ENCODE results near the gene TAF1B.
A peak's percentile ranks its signal among the peaks of the same experiment; 100 is the strongest.

The TAF1B gene

DNA sequence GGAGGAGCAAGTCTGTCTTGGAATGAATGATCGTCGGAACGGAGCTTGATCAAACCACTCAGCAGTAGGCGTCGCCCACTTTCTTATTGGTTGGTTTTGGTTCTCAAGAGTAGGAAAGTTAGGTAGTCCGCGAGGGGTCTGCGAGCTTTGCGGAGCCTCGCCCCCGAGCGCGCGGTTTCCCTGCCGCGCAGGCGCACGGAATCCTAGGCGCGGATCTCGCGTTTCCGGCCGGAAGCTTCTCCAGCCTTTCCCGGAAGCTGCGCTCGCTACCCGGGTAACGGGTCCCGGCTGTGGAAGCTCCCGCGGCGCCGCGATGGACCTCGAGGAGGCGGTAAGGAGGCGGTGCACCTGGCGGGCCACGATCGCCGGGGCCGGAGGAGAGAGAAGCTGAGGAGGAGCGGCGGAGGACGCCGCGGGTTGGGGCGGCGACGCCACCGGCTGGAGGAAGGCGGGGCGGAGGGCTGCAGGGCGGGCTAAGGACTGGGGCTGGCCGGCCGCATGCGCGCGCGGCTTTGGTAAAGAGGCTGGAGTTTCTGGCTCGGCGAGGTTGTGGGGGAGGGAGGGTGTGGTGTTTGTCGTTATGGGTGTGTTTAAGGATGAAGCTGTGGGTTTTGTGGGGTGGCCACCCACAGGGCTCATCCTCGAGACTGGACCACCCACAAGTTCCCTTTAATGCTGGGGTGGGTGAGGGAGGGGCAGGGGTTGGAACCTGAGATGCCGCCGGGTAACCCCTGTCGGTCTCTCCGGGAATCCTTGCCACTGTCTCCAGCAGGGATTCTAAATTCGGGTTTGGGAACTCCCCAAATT, at the start of gene TAF1B:
Gene TAF1B, plus strand, starts transcription at position 246 of the 807 bp plus-strand sequence. Its CDS starts 68 bp downstream, at position 314.
- DNase-seq, result peak; percentile 87

DNA sequence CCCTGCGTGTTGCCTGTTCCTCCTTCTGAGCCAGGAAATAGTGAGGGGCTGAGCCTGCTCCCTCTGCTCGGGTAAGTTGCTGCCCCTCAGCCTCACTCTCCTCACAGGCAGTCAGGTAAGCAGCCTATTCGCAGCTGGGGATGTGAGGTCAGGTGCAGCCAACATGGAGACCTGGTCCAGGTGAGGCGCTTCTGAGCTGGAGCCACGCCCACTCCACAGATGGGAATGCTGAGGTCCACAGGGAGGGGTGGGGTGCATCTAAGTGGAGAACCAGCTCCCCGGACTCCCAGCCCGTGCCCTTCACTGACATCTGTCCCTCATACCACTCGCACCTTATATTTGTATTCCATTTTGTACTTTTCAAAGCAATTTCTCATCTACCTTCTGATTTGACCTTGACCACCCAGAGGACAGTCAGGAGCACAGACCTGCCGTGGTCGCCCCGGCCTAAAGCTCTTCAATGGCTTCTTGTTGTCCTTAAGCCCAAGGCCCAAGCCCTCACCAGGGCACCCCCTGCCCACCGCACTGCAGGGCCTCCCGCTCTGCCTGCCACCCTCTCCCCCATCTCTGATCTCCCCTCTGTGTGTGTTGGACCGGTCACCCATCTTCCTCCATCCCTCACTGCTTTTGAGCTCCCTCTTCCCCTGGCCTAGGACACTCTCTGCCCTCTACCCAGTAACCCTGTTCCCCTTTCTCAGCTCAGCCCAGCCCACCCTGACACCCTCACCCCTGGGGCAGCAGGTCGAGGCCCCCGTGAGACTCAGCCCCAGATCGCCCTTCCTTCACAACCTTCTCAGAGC, 49.2 kb upstream of the TAF1B start:
- no peak for DNase-seq

DNA sequence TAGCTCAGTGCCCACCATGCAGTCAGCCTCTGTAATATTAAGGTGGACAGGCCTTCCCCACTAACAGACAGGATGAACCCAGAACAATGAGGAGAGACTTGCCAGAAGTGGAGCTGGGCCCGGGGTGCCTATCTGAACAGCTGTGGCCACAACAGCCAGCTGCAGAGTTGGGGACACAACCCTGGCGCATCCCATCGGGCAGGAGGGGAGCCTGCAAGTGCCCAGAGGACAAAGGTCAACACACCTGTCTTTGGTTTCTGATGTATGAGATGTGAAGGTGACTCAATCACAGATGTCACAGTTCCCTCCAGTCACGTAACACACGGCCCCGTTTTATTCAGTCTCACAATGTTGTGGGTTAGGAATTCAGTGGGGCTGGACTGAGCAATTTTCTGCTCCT, 48.2 kb upstream of the TAF1B start:
- DNase-seq, result no peak

DNA sequence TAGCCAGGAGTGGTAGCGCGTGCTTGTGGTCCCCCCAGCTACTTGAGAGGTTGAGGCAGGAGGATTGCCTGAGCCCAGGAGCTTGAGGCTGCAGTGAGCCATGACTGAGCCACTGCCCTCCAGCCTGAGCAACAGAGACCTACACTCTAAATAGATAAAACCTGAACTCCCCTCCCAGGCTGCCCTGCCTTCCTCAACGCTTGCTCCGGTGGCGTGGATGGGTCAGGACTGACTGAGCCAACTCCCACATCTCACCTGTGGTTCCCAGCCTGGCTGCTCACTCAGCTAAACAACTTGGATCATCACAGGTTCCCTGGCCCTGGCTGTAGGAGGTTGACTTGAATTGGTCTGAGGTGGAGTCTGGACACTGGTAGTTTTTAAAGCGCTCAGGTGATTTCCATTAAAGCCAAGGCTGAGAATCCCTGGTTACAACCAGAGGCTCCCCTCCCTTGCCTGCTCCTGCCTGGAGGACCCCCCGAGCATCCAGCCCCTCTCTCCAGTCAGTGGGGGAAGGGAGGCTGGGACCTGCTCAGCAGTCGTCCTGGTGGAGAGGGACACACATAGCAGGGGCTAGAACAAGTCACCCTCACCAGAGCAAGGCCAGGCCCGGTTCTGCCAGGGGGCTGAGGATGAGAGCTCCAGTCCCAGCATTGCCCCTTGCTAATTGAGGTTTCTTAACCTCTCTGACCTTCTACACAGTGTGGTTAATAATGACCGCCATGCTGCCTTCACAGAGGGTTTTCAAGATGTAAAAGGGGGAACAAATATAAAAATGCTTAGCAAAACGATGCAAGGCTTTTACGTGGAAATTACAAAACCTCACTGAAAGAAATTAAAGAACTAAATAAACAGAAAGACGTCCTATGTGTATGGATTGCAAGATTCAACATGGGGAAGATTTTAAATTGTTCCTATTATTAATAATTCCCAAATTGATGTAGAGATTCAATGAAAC, 46.9 kb upstream of the TAF1B start:
- no peak for DNase-seq

DNA sequence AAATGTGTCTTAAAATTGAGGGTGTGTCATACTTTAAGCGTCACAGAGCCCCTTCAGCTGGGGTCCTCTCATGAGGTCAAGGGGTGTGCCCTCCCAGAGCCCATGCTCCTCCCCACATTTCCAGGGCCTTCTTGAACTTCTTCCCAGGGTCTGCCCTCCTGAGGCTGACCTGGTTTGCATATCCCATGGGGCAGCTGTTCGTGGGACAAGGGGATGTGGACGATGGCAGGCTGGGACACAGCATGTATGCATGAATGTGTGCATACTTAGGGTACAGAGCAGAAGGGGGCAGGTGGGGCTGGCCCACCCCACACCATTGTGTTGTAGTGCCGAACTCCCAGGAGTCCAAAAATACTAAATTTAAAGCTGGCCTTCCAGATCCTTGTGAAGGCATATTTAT, 46.2 kb upstream of the TAF1B start:
- DNase-seq, result no peak

DNA sequence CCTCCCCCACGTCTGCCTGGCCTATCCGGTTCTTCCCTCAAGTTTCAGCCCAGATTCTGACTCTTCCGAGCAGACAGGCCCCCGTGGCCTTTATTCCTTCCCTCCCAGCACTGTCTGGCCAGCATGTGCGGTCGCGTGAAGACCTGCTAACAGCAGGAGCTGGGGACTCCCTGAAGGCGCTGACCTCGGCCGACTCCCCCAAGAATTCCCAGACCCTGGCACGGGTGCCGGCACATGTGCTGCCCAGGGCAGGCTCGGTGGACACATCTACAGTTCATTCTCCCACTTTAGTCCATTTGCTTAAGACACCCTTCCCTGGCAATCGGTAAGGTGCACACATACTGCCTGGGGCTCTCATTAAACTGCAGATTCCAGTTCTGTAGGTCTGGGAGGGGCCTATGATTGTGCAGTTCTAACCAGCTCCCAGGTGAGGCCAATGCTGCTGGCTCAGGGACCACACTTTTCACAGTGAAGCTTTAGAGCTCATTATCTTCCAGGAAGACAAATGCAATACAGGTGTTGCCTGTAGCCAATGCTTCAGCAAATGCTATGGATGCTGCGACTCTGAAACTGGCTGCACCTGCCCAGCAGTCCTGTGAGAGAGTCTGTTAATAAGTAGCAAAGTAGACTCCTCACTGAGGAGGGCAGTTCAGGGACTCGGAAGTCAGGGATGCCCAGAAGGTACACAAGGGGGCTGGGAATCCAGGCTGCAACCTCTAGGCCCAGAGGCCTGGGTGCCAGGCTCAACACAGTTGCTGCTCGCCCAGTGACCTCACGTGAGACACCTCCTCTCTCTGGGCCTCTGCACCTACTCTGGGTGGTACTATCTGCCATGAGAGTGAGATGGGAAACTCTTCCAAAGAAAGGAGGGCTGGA, 45.4 kb upstream of the TAF1B start:
- DNase-seq, result no peak

DNA sequence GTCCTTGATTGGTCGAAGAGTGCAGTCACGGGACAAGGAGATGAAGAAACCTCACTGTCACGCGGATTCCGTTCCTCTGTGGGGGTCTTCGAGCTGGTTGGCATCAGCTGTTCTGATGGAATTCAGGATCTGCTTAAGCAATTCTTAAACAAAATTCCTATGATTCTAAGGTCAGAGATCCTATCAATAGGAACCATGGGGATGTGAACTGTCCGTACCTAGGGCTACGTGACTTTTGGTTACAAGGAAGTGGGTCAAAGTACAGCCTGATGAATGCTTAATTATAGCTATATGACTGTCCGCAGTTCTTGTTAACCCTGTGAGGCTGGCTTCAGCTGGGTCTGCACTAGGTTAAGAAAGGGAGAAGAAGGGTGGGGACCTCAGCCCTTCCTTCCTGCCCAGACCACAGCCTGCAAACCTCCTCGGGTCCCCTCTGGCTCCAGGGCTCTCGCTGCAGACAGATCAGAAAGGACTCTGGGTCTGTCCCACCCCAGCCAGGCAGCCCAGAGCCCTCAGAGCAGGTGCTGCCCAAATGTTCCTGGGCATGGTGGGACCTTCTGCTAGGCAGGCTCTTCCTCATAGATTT, 44.2 kb upstream of the TAF1B start:
- DNase-seq, result no peak

DNA sequence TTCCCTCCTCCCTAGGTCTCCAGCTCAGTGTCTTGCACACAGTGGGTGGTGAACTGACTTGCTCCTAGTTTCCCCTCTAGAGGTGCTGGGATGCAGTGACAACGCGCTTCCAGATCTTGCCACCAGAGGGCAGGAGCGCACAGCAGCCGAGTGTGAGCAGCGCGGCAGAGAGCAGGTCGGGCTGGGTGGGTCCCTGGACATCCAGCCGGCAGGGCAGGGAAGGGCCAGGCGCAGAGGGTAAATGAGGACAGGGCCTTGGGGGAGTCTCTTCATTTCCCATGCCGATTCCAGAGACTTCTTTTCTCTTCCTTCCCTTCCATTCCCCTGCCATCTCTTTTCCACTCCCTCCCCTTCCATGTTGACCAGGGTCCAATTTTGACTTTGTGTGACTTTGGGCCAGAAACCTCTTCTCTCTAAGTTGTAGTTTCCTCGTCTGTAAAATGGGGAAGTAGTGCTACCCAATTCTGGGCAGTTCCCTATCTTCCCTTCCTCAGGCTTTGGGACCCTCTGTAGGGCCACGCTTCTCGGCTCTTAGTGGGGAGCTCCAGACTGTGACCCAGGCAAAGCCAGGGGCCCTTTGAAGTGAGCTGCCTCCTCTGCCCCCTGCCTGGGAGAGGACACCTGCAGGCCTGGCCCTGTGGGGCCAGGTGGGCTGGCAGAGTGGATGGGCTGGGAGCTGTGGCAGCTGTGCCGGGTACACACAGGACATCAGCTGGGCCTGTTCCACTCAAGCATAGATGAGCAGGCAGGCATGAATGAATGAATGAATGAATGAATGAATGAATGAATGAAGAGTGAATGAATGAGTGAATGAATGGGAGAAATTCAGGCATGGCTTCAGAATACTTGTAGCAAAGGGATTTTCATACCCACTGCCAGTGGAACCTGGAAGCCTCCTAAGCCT, 43.3 kb upstream of the TAF1B start:
- DNase-seq, result peak; percentile 31

DNA sequence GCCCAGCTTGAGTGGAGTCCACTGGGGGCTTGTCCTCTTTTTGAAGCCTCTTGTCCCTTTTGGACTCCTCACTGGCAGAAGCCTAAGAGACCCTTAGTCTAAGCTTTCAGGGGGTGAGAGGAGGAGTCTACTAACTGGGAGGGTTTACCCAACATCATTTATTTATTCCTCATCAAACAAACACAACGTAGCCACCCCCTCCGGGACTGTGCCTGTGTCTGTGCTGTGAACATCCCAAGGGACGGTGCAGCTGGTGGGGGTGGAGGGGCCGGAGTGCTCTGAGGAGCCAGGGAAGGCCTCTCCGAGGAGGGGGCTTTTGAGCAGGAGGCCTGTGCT, 42.7 kb upstream of the TAF1B start:
- DNase-seq, result no peak

DNA sequence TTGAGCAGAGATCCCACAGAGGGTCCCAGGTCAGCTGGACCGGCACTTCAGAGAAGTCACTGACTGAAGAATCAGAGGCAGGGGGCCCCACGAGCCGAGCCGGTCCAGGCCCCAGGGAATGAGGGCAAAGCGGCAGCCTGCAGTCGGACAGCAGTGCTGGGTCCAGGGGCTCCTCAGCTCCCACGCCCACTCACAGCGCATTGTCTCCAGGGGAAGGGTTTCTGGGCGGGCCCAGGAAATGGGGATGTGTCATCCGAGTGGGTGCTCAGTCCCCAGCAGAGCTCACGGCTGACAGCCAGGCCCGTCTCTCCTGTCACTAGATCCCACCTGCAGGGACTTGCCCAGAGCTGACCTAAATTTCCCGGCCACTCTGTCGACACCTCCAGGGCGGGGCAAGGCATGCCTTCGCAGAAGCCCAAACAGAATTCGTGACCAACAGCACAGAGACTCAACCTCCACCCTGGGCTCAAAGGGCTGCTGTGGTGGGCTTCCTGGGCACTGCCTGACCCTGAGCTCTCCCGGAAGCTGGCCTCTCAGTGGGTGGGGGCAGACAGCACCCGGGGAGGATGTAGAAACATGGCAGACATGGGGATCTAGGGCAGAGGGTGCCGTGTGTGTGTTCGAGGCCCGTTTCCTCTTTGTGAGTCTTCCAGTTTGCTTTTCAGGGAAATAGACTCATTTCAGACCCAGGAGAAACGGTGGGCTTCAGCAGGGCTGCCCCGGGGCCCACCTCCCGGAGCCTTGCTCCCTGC, 42.1 kb upstream of the TAF1B start:
- DNase-seq, result no peak

DNA sequence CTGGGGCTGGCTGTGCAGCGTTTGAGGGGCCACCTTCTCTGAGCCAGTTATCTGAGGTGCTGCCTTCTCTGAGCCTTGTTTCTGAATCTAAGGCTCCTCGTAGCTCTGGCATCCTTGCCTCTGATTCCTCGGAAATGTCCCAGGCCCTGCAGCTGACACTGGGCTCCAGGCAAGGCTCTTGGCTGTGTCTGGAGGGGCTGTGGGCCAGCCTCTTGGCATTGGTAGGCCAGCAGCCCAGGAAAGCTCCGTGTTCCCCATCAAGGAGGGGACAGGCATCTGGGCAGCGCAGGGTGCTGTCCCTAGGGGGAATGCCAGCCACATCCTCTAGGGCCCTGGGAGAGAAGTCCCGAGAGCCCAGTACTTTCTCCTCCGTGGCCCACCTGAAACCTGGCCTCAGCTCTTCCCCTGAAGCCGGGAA, 40.7 kb upstream of the TAF1B start:
- no peak for DNase-seq

DNA sequence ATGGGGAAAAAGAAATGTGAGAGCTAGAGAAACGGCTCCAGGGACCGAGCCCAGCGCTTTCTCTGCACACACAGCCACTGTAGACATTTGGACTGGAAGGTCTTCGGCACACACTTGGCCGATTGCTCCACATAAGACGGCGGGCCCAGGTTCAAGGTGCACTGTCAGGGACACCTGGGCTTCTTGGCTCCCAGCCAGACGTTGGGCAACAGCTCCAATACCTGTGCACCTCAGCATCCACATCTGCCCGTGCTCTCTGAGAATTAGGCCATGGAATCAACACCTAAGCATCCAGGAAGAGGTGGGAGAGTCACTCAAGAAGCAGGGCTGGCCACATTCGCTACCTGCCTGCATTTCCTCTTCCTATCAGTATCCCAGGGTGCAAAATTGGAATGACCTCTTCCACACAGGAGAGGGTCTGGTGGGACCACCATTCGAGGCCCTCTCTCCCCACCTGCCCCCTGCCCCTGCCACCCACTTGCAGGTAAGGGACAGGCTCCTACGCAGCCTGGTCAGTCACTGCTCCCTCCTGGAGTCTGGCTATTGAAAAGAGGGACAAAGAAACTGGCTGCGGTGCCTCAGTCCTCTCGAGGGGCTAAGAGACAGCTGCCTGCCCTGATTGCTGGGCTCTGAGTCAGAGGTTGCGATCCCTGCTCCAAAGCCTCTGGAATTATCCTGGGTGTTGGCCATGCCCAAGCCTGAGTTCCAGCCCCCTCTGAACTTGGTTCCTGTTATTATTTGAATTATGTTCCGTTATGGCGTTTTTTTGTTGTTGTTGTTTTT, 40.1 kb upstream of the TAF1B start:
- no peak for DNase-seq

DNA sequence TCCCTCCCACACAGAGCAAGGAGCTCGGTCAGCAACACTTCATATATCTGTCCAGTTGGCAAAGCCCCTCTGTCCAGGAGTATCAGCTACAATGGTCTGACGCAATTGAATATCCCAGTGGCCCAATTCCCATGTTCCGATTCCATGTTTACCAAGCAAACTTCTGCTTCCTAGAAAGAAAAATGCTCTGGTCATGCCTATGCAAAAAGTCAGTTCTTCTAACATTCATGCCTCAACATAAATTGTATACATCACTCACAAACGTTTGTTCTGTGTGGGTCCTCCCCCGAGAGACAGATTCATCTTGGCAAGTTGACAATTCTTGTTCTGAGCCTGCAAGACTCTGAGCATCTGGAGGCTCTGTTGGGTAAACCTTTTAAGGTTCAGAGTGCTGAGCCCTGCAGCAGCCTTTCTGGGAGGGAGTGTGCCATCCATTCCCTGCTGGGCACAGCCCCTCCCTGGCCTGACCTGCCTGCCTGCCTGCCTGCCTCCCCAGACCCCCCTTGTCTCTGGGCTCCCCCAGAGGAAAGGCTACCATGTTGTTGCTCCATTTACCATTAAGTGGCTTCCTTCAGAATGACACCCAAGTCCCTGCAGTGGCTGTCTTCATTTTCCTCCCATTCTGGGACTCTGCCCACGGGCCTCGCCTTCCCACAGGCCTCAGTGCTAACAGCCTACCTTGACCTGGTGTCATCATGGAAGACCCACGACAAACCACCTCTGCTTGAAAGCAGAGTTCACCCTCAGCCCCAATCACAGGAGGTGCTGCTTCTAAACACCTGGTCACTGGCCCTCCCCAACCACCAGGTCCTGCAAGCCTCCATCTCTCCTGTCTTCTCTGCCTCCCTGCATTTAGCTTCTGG, 37.6 kb upstream of the TAF1B start:
- no peak for DNase-seq

DNA sequence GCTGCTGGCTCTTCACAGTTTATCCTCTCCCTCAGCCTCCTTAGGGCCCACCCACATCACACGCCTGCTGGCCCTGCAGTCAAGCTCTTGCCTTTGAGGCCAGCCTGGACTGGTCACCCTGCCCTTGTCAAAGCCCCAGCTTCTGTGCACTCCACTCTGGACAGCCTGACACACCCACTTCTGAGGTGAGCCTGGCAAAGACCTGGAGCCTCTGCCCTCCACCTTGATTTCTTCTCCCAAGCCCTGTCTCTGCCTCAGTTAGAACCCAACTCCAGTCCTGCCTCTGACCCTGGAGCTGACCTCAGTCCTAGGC, 37.0 kb upstream of the TAF1B start:
- DNase-seq, result no peak

DNA sequence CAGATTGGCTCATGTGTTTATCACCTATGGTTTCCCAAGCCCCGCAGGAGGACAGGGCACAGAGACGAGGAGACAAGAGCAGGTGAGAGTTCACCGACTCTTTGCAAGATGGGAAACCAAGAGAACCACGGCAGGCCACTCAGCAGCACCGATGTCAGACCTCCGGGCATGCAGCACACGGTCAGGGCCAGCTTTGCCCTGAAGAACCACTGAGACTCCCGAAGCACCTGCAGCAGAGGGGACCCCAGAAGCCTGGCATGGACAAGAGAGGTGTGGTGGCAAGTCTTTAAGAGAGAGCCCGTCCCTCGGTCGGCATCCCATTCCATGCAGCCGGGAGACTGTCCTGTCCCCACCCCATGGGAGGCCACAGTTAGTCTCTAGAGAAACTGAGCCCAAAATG, 36.6 kb upstream of the TAF1B start:
- no peak for DNase-seq

DNA sequence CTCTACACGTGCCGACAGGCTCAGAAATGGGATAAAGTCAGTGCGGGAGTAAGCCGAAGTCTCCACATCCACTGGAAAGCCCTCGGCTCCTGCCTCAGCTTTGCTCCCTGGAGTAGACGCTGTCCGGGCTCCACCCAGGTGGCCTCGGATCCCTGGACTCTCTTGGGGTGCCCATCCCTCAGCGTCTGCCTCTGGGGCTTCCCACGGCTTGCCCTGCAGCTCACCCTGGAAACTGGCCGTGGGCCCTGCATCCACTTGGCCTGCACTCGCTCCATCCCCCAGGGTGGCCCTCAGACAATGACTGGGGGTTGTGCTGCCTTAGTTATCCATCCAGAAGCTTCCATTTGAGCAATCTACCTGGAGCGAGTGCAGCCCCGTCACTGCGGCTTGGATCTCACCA, 36.2 kb upstream of the TAF1B start:
- DNase-seq, result no peak

DNA sequence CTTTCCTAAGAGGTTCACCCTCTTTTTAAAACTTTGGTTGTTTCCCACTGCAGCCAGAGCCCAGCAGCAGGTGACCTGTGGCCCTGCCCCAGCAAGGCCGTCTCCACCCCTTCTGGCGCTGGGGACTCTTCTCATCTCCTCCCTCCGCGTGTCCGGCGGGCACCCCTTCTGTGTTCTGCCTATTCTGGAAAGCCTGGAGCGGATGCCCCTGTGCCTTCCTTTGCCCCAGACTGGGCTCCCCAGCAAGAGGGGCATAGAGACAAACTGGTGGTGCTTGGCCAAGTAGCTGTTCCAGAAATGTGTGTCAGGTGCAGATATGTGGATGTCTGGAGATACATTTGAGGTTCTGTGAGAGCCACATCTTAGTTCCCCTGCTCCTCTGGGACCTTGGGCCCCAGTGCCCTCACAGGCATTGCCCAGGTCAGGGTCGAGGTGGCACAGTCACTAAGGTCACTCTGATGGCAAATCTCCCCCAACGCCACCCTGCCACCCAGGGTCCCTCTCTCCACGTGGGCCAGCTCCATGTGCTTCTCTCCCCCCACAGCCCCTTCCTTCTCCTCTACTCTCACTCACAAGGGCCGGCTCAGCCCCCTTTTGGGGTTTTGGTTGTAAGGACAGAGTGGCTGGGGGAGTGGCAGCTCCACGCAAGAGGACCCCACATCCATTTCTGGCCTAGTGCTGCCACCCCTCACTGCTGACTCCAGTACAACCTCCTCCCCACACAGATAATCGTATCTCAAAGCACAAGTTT, 35.5 kb upstream of the TAF1B start:
- DNase-seq, result no peak

Data from NCI-H1092 (cell line).